GM12864 (cell line): ENCODE measurements around the gene MALRD1.

Source experiments
- DNase-seq: peaks from one replicate; pipeline ENCODE4 v3.0.0-alpha.2; 2011; ENCODE audit warnings: low read depth
- H3K4me3 ChIP-seq: 2 replicates; pipeline ENCODE4 v1.5.1; 2011; ENCODE audit warnings: mild to moderate bottlenecking, low read depth, low read length, control low read depth
- TF ChIP-seq, protein P1 (sequence below): IDR thresholded peaks from 2 replicates; pipeline ENCODE4 v1.5.1; 2011; ENCODE audit warnings: low read depth, mild to moderate bottlenecking, moderate library complexity, low read length, control low read depth, inconsistent platforms; ENCODE audit errors: missing control alignments

The MALRD1 gene

DNA sequence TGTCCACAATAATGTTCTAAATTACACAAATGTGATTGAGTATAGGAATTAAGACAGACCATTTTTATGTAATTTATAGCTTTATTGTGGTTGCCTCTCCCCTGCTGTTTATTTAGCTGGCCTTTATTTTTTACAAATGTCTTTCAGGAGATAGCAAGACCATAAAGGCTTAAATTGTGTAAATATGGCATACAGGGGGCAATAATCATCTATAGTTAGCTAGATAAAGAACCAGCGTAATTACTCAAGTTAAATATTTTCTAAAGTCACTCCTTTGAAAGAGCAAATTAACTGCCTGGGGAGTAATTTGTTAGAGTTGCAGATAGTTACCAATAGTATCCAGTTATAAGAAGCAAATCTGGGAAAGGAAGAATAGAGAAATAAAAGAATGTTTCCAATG lies at the start of gene MALRD1:
Gene MALRD1, plus strand, starts transcription at position 313 of the 400 bp plus-strand sequence. CDS start 138 bp downstream, outside the sequence.
- TF ChIP-seq, protein P1, sequence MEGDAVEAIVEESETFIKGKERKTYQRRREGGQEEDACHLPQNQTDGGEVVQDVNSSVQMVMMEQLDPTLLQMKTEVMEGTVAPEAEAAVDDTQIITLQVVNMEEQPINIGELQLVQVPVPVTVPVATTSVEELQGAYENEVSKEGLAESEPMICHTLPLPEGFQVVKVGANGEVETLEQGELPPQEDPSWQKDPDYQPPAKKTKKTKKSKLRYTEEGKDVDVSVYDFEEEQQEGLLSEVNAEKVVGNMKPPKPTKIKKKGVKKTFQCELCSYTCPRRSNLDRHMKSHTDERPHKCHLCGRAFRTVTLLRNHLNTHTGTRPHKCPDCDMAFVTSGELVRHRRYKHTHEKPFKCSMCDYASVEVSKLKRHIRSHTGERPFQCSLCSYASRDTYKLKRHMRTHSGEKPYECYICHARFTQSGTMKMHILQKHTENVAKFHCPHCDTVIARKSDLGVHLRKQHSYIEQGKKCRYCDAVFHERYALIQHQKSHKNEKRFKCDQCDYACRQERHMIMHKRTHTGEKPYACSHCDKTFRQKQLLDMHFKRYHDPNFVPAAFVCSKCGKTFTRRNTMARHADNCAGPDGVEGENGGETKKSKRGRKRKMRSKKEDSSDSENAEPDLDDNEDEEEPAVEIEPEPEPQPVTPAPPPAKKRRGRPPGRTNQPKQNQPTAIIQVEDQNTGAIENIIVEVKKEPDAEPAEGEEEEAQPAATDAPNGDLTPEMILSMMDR = no peak
- H3K4me3 ChIP-seq = no peak within 1 kb of the TSS
- DNase-seq = no peak

GRCh38 chr10:19003341-19003740 lies 45.3 kb upstream of the MALRD1 start:
- TF ChIP-seq, protein P1 = no peak
- no peak for DNase-seq
- no peak overlapping the region for H3K4me3 ChIP-seq

GRCh38 chr10:19012111-19012510 lies 36.5 kb upstream of the MALRD1 start:
- TF ChIP-seq, protein P1 = no peak
- no peak overlapping the region for H3K4me3 ChIP-seq
- DNase-seq = no peak

- TF ChIP-seq, protein P1 = no peak
- H3K4me3 ChIP-seq = no peak overlapping the region
- DNase-seq = no peak
These were observed 34.6 kb upstream of the MALRD1 start for GRCh38 chr10:19014034-19014433.

GRCh38 chr10:19014498-19014897 lies 34.1 kb upstream of the MALRD1 start:
- H3K4me3 ChIP-seq = no peak overlapping the region
- DNase-seq = no peak
- TF ChIP-seq, protein P1 = no peak

DNA sequence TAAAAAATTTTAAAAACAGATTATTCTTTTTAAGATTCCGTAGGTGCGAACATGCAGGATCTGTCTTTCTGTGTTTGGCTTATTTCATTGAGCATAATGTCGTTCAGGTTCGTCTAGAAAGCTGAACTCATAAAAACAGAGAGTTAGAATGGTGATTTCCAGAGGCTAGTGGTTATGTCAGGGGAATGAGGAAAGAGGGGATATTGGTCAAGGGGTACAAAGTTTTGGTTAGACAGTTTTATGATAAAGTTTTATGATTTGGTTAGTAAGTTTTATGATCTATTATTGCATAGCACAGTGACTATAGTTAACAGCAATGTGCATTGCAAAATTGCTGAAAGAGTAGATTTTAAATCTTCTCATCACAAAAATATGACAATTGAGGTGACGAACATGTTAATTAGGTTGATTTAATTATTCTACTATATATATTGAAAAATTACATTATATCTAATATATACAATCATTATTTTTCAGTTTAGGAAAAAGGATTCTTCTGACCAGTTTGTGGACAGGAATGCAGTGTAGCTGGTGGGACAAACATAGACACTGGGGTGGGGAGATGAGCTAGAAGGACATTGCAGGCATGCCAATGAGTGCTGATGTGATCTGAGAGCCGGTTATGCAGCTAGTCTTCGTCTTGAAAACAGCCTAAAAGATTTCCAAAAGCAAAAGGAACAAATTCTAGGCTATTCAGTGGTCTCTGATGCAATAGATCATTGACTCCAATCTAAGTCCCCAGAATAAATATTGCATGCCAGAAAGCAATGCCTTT lies 31.3 kb upstream of the MALRD1 start:
- TF ChIP-seq, protein P1 = no peak

GRCh38 chr10:19021162-19021561 lies 27.4 kb upstream of the MALRD1 start:
- TF ChIP-seq, protein P1 = no peak
- no peak for DNase-seq
- H3K4me3 ChIP-seq = no peak overlapping the region

More for the DNA sequence above, 31.3 kb upstream of the MALRD1 start:
- no peak overlapping the region for H3K4me3 ChIP-seq
- no peak for DNase-seq
